ENCODE measurements around the gene FEN1.

FEN1 gene

DNA sequence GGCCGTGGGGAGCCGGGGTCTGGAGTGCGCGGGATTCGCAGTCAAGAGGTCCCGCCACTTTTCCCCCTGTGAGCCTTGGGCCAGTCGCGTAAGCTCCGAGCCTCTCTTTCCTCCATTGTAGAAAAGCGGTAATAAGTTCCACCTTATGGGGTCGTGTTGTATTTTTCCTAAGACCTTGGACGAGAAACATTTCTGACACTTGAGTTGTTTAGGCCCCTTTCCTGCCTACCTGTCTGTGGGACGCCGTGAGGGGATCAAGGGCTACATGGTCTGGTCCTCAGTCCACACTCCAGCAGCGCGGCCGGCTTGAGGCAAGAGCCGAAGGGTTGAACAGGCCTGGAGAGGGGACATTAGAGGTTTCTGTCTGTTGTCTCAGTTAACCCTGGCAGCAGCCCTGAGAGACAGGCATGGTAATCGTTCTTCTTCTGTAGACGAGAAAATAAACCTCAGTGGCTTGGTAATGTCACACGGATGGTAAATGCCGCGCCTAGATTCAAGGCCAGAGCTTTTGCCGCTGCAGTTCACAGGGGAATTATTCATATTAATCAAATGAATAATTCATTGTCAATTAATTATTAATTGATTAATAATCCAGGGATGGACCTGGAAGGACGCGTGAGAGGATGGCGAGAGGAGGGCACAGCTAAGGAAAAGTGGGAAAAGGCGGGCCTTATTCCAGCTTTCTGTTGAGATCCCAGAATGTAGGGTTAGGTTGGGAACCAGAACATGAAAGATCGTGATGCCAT lies 545 bp downstream of the FEN1 start:
- H3K4me3 ChIP-seq = peak overlapping the region; percentile 97
- H3K27ac ChIP-seq = peak overlapping the region; percentile 97
- TF ChIP-seq POLR2AphosphoS5 (IDR thresholded peaks at IDR 0.05; ENCODE audit: borderline replicate concordance, low read depth, low read length) (peak; percentile 6; the same call in 1 of the 2 replicates), FOXP2 (optimal IDR thresholded peaks at IDR 0.05; ENCODE audit: control extremely low read depth, extremely low read length, insufficient read depth) (no peak), EZH2 (IDR thresholded peaks at IDR 0.05) (no peak)
- H3K9ac ChIP-seq (ENCODE audit: insufficient read length) = peak overlapping the region; percentile 95
- peaks cover 58% of the 10 kb centered on the region for H3K36me3 ChIP-seq (ENCODE audit: insufficient read depth, low read length)
- H3K9me3 ChIP-seq (ENCODE audit: low read depth, low read length) = no peaks in the 10 kb centered on the region
- DNase-seq (ENCODE audit: low read depth, low spot score) = no peak

DNA sequence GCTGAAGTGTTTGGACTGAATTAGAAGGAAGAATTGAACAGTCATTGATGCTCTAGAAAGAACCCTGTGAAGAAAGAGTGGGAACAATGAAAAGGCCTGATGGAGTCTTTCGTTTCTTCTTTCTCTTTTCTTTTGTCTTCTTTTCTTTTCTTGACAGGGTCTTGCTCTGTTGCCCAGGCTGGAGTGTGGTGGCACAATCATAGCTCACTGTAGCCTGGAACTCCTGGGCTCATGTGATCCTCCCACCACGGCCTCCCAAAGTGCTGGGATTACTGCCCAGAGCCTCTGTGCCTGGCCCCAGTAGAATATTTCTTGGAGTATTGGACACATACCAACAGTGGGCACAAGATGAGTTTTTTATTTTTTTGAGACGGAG lies 1.1 kb downstream of the FEN1 start:
- Histone ChIP-seq H3K9me3 (ENCODE audit: low read depth, low read length) (no peaks in the 10 kb centered on the region), H3K4me3 (peak overlapping the region; percentile 97), H3K27ac (peak overlapping the region; percentile 97; the same call in 1 of the 2 replicates), H3K9ac (ENCODE audit: insufficient read length) (peak overlapping the region; percentile 95), H3K36me3 (ENCODE audit: insufficient read depth, low read length) (peaks cover 59% of the 10 kb centered on the region)
- TF ChIP-seq EZH2 (IDR thresholded peaks at IDR 0.05) (no peak), FOXP2 (optimal IDR thresholded peaks at IDR 0.05; ENCODE audit: control extremely low read depth, extremely low read length, insufficient read depth) (no peak), POLR2AphosphoS5 (IDR thresholded peaks at IDR 0.05; ENCODE audit: borderline replicate concordance, low read depth, low read length) (no peak)
- DNase-seq (ENCODE audit: low read depth, low spot score) = no peak

DNA sequence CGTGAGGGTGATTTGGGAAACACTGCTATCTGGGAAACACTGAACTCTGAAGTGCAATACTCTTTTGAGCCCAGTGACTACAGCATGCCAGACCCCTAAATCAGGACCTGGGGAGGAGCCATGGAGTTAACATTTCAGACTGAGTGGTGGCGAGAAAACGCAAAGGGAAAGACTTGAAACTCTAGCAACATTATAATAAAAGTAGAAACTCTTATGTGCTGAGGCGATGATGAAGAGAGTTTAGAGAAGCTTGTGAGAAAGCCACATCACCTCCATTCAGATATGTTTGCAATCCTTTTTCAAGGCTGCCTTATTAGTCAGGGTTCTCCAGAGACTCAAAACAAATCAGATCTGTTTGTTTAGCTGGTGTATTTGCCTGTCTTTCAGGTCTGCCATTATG lies 1.9 kb downstream of the FEN1 start:
- H3K9me3 ChIP-seq (ENCODE audit: low read depth, low read length) = no peaks in the 10 kb centered on the region
- peaks cover 57% of the 10 kb centered on the region for H3K36me3 ChIP-seq (ENCODE audit: insufficient read depth, low read length)
- peak overlapping the region; percentile 59 for H3K4me3 ChIP-seq
- no peak for DNase-seq (ENCODE audit: low read depth, low spot score)
- peak overlapping the region; percentile 47; the same call in 1 of the 2 replicates for H3K27ac ChIP-seq
- no peak for TF ChIP-seq EZH2 (IDR thresholded peaks at IDR 0.05)
- TF ChIP-seq FOXP2 (optimal IDR thresholded peaks at IDR 0.05; ENCODE audit: control extremely low read depth, extremely low read length, insufficient read depth) = no peak
- TF ChIP-seq POLR2AphosphoS5 (IDR thresholded peaks at IDR 0.05; ENCODE audit: borderline replicate concordance, low read depth, low read length) = no peak
- H3K9ac ChIP-seq (ENCODE audit: insufficient read length) = peak overlapping the region; percentile 95

DNA sequence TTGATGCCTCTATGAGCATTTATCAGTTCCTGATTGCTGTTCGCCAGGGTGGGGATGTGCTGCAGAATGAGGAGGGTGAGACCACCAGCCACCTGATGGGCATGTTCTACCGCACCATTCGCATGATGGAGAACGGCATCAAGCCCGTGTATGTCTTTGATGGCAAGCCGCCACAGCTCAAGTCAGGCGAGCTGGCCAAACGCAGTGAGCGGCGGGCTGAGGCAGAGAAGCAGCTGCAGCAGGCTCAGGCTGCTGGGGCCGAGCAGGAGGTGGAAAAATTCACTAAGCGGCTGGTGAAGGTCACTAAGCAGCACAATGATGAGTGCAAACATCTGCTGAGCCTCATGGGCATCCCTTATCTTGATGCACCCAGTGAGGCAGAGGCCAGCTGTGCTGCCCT lies 2.7 kb downstream of the FEN1 start:
- H3K27ac ChIP-seq = no peak overlapping the region
- TF ChIP-seq FOXP2 (optimal IDR thresholded peaks at IDR 0.05; ENCODE audit: control extremely low read depth, extremely low read length, insufficient read depth) = no peak
- TF ChIP-seq EZH2 (IDR thresholded peaks at IDR 0.05) = no peak
- no peak for TF ChIP-seq POLR2AphosphoS5 (IDR thresholded peaks at IDR 0.05; ENCODE audit: borderline replicate concordance, low read depth, low read length)
- DNase-seq (ENCODE audit: low read depth, low spot score) = no peak
- no peak overlapping the region for H3K4me3 ChIP-seq
- peaks cover 57% of the 10 kb centered on the region for H3K36me3 ChIP-seq (ENCODE audit: insufficient read depth, low read length)
- H3K9me3 ChIP-seq (ENCODE audit: low read depth, low read length) = no peaks in the 10 kb centered on the region
- no peak overlapping the region for H3K9ac ChIP-seq (ENCODE audit: insufficient read length)

DNA sequence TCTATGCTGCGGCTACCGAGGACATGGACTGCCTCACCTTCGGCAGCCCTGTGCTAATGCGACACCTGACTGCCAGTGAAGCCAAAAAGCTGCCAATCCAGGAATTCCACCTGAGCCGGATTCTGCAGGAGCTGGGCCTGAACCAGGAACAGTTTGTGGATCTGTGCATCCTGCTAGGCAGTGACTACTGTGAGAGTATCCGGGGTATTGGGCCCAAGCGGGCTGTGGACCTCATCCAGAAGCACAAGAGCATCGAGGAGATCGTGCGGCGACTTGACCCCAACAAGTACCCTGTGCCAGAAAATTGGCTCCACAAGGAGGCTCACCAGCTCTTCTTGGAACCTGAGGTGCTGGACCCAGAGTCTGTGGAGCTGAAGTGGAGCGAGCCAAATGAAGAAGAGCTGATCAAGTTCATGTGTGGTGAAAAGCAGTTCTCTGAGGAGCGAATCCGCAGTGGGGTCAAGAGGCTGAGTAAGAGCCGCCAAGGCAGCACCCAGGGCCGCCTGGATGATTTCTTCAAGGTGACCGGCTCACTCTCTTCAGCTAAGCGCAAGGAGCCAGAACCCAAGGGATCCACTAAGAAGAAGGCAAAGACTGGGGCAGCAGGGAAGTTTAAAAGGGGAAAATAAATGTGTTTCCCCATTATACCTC lies 3.3 kb downstream of the FEN1 start:
- Histone ChIP-seq H3K36me3 (ENCODE audit: insufficient read depth, low read length) (peaks cover 62% of the 10 kb centered on the region), H3K9ac (ENCODE audit: insufficient read length) (no peak overlapping the region), H3K9me3 (ENCODE audit: low read depth, low read length) (no peaks in the 10 kb centered on the region), H3K4me3 (no peak overlapping the region), H3K27ac (0 out of 2 replicates have a peak overlapping the region, but pooled peaks have one; percentile 10)
- no peak for TF ChIP-seq EZH2 (IDR thresholded peaks at IDR 0.05)
- no peak for TF ChIP-seq POLR2AphosphoS5 (IDR thresholded peaks at IDR 0.05; ENCODE audit: borderline replicate concordance, low read depth, low read length)
- no peak for TF ChIP-seq FOXP2 (optimal IDR thresholded peaks at IDR 0.05; ENCODE audit: control extremely low read depth, extremely low read length, insufficient read depth)
- no peak for DNase-seq (ENCODE audit: low read depth, low spot score)

DNA sequence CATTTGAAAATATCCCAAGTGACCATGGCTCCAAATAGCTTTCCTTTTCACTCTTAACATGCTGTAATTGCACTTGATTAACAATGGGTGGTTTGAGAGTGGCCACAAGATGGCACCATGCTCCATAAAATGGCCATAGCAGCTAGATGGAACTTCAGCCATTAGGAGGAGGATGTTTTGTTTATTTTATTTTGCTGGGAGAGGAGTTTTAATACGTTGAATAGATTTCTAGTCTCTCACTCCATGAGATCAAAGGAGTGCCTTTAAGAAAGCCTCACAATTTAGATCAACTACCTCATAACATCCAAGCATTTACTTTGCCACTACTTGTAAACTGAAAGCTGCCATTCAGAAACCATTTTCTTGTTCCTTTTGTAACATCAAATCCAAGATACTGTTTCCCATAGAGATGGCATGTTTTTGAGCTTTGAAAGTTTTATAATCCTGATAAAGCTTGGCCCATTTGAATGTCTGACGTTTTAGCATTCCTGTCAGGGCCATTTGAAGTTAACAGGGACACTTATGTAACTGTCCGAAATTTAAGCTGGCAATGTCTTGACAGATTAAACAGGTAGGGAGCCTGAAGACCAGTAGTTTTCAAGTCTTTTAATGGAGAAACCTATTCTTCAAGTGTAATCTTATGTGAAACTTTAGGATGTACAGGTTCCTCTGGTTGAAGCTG lies 4.7 kb downstream of the FEN1 start:
- DNase-seq (ENCODE audit: low read depth, low spot score) = peak; percentile 62
- TF ChIP-seq EZH2 (IDR thresholded peaks at IDR 0.05) (no peak), POLR2AphosphoS5 (IDR thresholded peaks at IDR 0.05; ENCODE audit: borderline replicate concordance, low read depth, low read length) (peak; percentile 60), FOXP2 (optimal IDR thresholded peaks at IDR 0.05; ENCODE audit: control extremely low read depth, extremely low read length, insufficient read depth) (no peak)
- Histone ChIP-seq H3K9me3 (ENCODE audit: low read depth, low read length) (no peaks in the 10 kb centered on the region), H3K27ac (peak overlapping the region; percentile 38), H3K4me3 (no peak overlapping the region), H3K36me3 (ENCODE audit: insufficient read depth, low read length) (peaks cover 76% of the 10 kb centered on the region), H3K9ac (ENCODE audit: insufficient read length) (no peak overlapping the region)

DNA sequence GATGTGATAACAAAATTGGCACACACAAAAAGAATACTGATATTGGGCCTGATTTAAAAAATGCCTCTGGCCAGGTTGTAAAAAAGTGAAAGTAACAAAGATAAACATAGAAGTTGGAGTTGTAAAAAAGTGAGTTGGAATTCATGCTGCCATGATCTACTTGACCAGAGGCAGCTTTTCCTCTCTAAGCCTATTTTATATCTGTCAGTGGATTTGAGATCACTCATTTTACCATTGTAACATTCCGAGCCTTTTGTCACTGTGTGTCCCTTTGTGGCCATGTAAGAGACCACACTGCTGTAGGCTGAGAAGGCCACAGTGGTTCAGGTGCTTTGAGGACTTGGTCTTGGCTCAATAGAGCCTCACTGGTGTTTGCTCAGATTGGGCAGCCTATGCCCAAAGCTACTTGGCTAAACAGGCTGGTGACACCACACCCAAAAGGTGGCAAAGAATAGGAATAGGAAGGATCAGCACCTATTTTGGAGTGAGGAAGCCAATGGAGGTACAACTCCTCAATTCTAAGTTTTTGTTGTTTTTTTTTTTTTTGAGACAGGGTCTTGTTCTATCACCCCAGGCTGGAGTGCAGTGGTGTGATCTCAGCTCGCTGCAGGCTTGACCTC lies 7.1 kb downstream of the FEN1 start:
- Histone ChIP-seq H3K27ac (peak overlapping the region; percentile 79), H3K4me3 (no peak overlapping the region), H3K9ac (ENCODE audit: insufficient read length) (no peak overlapping the region), H3K36me3 (ENCODE audit: insufficient read depth, low read length) (peaks cover 95% of the 10 kb centered on the region), H3K9me3 (ENCODE audit: low read depth, low read length) (no peaks in the 10 kb centered on the region)
- DNase-seq (ENCODE audit: low read depth, low spot score) = no peak
- no peak for TF ChIP-seq EZH2 (IDR thresholded peaks at IDR 0.05)
- peak; percentile 21; the same call in 1 of the 2 replicates for TF ChIP-seq POLR2AphosphoS5 (IDR thresholded peaks at IDR 0.05; ENCODE audit: borderline replicate concordance, low read depth, low read length)
- TF ChIP-seq FOXP2 (optimal IDR thresholded peaks at IDR 0.05; ENCODE audit: control extremely low read depth, extremely low read length, insufficient read depth) = no peak

Data from SK-N-MC (cell line).